Epidermal melanocyte (primary cell): Measurements from ENCODE around the gene NRF1.
"Not testable (repeated sequence)": the region's sequence is repeated elsewhere in the genome, so short reads cannot be mapped to it uniquely, and the experiment has no call there.

ENCODE experiments used
- DNase-seq: peaks from one replicate; pipeline ENCODE4 v3.0.0; 2011; ENCODE audit warnings: low spot score; ENCODE audit not compliant: insufficient read length

The NRF1 gene

DNA sequence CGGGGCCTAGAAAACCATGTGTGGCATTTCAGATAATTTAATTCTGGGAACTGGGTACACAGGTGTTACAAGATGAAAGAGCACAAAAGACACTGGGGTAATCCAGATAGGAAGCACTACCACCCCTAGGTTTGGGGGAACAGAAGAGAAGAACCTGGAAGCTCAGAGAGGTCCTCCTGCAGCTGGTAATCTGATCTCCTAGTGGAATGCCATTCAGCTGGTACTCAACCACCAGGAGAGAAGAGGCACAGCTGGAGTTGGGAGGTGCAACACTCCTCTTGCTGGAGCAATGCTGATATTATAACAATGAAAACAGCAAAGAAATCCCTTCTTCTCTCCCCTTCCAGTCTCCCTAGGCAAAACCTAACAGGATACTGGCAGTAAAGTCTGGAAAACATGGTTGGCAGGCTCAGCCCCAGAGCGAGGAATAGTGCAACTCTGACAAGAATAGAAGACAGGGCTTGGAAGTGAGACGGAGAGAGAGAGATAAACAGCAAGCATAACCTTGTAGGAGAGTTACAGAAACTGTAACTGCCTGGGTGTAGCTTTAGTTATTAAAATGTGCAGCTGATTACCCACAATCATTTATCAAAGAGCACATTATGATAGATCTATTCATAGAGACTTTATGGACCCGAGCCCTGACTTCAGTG, 35.0 kb downstream of the NRF1 start:
- no peak for DNase-seq

DNA sequence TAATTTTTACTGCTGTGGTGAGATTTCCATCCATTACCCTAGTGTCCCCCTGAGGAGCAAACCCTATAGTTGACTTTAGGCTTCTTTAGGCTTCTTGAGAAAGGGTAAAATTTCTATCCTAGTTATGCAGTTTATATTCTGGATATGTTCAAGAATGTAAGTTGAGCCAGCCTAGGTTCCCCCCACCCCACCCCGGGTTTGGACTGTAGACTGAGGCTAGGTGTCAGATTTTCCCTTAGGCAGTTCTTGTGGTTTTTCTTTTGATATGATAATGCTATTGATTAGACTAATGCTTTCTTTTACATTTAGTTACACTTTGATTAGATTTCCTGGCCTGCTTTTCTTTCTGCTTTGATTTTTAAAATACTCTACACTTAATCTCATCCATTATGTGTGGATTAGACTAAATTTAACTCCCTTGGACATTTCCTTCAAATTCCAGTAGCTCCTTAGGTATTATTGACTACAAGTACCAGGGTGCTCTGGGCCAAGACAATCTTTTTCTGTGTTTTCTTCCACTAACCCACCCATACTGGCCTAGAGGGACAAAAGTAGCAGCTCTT, 37.7 kb downstream of the NRF1 start:
- DNase-seq = no peak

DNA sequence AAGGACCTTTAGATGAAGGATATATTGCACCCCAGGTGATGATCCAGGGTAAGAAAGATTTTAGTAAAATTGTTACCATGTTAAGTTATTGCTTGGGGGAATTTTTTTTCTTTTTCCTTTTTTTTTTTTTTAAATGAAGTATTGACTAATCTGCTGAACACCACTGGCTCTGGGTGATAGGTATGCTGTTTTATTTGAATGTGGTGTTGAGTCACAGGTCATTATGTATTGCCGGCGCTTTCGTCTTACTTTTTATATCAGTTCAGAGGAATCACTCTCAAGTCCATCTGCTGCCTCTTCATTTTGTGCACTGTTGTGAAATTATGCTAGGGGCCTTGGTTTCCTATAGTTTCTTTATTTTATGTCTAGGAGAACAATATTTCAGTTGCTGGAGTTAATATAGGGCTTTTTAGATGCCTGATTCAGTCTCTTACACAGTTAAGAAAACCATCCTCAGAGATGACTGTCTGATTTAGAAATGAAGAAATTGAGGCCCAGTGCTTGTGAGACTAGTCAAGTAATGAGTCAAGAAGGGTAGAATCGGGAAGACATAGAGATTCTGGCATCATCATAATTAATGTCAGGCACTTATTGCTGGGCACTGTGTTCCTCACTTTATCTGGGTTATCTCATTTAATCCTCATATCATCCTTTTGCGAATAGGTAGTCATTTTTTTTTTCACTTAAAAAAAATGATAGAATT, 38.7 kb downstream of the NRF1 start:
- DNase-seq = no peak

DNA sequence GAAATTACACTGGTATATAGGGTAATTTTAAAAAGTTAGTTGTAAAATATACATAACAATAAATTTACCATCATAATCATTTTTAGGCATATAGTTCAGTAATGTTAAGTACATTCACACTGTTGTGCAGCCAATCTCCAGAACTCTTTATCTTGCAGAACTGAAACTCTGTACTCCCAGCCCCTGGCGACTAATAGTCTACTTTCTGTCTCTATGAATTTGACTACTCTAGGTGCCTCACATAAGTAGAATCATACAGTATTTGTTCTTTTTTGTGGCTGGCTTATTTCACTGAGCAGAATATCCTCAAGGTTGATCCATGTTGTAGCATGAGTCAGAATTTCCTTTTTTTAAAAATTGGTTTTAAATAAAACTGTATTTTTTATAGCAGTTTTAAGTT, 41.4 kb downstream of the NRF1 start:
- DNase-seq = no peak

DNA sequence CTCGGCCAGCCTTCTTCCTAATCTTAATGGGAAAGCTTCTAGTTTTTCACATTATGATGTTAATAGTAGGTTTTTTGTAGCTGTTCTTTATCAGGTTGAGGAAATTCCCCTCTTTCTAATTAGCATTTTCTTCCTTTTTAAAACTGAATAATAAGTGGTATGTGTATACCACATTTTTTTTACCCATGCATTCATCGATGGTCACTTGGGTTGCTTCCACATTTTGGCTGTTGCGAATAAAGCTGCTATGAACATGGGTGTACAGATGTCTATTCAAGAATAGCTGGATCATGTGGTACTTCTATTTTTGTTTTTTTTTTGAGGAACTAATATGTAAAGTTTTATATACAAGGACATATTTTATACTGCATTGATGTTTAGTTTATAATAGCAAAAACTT, 44.3 kb downstream of the NRF1 start:
- no peak for DNase-seq

DNA sequence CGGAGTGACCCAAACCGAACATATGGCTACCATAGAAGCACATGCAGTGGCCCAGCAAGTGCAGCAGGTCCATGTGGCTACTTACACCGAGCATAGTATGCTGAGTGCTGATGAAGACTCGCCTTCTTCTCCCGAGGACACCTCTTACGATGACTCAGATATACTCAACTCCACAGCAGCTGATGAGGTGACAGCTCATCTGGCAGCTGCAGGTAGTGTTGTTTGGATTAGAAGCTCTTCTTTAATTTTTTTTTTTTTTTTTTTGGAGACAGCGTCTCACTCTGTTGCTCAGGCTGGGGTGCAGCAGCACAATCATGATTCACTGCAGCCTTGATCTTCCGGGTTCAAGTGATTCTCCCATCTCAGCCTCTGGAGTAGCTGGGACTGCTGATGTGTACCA, 45.8 kb downstream of the NRF1 start:
- DNase-seq = no peak

DNA sequence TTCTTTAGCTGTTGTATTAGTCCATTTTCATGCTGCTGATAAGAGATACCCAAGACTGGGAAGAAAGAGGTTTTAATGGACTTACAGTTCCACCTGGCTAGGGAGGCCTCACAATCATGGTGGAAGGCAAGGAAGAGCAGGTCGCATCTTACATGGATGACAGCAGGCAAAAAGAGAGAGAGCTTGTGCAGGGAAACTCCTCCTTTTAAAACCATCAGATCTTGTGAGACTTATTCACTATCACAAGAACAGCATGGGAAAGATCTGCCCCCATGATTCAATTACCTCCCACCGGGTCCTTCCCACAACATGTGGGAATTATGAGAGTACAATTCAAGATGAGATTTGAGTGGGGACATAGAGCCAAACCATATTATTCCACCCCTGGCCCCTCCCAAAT, 48.4 kb downstream of the NRF1 start:
- DNase-seq = not testable (repeated sequence)

DNA sequence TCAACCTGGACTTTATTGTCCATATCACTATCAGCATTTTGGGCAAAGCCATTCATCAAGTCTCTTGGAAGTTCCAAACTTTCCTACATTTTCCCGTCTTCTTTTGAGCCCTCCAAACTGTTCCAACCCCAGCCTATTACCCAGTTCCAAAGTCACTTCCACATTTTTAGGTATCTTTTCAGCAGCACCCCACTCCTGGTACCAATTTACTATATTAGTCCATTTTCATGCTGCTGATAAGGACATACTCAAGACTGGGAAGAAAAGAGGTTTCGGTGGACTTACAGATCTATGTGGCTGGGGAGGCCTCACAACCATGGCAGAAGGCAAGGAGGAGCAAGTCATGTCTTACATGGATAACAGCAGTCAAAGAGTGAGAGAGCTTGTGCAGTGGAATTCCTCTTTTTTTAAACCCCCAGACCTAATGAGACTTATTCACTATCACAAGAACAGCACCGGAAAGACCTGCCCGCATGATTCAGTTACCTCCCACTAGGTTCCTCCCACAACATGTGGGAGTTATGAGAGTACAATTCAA, 50.2 kb downstream of the NRF1 start:
- no peak for DNase-seq

DNA sequence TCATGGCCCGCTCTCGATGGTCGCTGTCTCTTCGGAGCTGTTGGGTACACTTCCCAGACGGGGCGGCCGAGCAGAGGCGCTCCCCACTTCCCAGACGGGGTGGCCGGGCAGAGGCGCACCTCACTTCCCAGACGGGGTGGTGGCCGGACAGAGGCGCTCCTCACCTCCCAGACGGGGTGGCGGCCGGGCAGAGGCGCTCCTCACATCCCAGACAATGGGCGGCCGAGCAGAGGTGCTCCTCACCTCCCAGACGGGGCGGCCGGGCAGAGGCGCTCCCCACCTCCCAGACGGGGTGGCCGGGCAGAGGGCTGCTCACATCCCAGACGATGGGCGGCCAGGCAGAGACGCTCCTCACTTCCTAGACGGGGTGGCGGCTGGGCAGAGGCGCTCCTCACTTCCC, 51.7 kb downstream of the NRF1 start:
- DNase-seq = not testable (repeated sequence)

DNA sequence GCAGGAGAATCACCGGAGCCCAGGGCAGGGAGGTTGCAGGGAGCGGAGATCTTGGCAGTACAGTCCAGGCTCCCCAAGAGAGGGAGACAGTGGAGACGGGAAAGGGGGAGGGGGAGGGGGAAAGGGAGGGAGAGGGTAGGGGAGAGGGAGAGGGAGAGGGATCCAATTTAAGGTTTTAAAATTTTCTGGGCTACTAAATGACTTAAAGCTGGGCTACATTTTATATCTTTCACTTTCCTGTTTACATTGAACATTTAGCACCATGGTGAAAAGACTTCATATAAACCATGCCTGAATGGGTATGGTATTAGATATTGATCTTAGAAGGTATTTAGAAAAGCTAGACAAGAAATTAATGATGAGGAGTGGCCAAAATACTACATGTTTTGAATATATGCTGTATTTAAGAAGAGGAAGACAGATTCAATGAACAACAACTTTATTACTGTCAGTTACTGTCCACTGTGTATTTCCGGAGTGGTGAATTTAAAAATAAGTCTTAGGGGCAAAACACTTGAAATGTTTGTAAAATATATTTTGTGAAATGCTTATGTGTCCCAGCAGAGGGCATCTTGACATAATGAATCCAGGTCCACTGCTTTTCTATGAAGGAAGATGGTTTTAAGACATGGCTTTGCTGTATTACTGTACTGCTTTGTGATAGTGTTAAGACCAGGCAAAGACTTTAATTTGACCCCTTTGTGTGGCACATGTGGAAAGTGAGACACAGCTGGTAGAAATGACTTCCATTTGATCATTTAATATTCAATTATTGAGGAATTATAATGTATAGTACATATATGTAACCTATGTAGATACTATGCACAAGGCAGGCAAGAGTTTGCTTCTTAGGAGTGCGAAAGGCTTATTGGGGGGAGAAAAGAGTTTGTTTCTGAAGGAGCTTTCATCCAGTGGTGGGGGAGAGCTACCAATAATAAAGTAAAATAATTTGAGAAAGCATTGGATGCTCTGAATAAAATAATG, 52.8 kb downstream of the NRF1 start:
- DNase-seq = peak; percentile 82

DNA sequence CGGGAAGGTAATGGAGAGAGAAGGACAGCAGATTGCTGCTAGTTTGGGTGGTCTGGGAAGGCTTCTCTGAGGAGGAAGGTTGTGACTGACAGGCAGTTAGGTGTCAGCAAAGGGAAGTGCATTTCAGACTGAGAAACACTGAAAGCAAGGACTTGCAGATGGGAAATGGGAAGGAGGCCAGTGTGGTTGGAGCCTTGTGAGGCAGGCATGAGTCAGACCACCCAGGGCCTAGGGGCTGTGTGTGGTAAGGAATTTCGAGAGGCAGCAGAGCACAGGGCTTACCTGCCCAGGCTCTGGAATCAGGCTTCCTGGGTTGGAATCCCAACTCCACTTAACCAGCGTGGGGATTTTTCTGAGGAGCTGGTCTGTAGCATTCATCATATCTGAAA, 53.5 kb downstream of the NRF1 start:
- no peak for DNase-seq

DNA sequence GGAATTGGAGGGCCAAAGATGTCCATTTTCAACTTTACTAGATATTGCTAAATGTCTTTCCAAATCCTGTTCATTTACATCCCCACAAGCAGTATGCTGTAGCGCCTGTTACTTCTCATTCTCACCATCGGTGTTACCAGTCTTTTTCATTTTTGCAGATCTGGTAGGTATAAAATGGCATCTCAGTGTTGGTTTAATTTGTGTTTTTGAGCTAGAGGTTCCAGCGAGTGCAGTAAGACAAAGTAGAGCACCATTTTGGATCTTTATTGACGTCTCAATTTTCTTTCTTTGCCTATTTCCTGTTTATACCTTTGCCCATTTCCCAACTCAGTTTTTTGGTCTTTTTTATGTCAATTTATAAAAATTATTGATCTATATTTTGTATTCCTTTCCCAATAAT, 55.6 kb downstream of the NRF1 start:
- DNase-seq = no peak

DNA sequence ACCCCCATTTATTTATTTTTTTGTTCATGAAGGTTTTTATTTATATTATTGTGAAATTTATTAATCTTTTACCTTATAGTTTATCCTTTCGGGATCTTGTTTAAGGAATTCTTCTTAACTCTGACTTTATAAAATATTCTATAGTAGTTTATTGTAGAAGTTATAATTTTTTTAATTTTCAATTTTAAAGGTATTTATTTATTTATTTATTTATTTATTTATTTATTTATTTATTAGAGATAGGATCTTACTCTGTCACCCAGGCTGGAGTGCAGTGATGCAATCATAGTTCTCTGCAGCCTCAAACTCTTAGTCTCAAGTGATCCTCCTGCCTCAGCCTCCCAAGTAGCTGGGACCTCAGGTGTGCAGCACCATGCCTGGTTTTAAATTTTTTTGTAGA, 56.0 kb downstream of the NRF1 start:
- no peak for DNase-seq

DNA sequence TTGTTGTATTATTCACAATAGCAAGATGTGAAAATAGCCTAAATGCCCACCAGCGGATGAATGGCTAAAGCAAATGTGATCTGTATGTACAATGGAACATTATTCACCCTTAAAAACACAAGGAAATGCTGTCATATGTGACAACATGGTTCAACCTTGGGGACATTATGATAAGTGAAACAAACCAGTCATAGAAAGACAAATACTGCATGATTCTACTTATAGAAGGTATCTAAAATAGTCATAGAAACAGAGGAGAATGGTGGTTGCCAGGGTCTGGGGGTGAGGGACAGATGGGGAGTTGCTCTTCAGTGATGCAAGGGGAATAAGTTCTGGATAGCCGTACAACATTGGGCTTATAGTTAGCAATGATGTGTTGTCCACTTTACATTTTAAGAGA, 58.4 kb downstream of the NRF1 start:
- no peak for DNase-seq

DNA sequence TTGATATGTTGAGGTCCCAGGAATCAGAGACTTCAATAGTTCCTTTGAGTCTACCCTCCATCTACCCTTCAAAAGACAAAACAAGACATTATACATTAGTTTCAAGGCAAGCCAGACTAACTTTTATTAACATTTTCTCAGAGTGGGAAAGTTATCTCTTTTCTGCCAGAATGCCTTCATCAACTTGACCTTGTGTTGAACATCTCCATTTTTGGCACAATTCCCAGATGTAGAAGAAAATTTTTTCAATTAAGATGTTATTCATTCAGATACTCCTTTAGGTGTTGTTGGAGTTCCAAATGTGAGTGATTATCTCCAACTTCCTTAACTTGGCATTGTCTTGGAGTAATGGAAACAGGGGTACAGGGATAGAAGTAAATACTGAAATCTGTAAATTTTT, 59.1 kb downstream of the NRF1 start:
- DNase-seq = no peak

DNA sequence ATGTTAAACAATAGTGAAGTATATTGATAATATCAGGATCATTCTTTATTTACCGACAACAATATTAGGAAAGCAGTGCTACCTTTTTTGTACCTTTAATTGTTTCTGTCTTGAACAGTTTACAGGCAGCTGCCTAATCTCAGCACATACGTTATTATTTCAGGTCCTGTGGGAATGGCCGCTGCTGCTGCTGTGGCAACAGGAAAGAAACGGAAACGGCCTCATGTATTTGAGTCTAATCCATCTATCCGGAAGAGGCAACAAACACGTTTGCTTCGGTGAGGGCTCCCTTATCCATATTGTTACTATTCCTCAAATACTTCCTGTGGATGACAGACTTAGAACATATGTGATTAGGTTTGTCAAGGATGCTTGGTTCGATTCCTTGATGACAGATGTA, 59.7 kb downstream of the NRF1 start:
- DNase-seq = no peak

DNA sequence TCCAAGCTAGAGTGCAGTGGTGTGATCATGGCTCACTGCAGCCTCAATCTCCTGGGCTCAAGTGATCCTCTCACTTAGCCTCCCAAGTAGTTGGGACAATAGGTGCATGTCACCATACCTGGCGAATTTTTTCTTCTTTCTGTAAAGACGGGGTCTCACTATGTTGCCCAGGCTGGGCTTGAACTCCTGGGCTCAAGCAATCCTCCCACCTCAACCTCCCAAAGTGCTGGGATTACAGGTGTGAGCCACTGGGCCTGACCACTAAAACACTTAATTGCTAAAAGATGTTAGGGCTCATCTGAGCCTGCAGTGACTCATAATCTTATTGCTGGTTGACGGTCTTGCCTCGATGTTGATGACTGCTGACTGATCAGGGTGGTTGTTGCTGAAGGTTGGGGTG, 63.0 kb downstream of the NRF1 start:
- DNase-seq = not testable (repeated sequence)

DNA sequence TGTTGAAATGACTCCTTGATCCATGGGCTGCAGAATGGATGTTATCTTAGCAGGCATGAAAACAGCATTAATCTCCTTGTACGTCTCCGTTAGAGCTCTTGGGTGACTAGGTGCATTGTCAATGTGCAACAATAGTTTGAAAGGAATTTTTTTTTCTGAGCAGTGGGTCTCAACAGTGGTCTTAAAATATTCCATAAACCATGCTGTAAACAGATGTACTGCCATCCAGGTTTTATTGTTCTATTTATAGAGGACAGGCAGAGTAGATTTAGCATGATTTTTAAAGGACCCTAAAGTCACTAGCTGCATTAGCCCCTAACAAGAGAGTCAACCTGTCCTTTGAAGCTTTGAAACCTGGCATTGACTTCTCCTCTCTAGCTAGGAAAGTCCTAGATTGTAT, 64.0 kb downstream of the NRF1 start:
- no peak for DNase-seq

DNA sequence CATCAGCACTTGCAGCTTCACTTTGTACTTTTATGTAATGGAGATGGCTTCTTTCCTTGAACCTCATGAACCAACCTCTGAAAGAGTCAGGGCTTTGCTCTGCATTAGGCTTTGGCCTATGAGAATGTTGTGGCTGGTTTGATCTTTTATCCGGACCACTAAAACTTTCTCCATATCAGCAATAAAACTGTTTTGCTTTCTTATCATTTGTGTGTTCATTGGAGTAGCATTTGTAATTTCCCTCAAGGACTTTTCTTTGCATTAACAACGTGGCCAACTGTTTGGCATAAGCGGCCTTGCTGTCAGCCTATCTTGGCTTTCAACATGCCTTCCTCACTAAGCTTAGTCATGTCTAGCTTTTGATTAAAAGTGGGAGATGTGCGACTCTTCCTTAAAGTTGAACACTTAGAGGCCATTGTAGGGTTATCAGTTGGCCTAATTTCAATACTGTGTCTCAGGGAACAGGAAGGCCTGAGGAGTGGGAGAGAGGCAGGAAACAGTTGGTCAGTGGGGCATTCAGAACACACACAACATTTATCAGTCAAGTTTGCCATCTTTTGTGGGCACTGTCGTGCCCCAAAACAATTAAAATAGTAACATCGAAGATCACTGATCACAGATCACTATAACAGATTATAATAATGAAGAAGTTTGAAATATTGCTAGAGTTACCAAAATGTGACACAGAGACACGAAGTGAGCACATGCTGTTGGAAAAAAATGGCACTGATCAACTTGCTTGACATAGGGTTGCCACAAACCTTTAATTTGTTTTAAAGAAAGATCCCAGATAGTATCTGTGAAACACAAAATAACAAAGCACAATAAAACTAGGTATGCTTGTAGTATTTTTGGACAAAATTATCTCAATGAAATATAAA, 64.7 kb downstream of the NRF1 start:
- DNase-seq = no peak

DNA sequence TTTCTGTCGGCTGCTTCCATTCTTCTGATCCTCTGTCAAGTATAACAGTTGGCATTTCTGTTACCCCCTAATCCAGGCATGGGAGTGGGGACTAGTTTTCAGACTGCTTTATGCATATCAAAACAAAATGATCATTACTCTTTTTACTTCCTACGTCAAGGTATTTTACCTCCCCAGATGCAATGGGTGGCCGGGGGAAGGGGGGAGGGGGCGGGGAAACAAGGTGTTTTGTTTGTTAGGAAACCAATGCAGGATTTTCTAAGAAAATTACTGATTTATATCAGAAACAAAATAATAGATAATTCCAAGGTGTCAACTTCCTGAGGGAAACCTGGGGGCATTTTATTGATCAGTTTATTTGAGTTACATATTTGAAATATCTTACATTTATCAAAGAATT, 66.3 kb downstream of the NRF1 start:
- DNase-seq = no peak

DNA sequence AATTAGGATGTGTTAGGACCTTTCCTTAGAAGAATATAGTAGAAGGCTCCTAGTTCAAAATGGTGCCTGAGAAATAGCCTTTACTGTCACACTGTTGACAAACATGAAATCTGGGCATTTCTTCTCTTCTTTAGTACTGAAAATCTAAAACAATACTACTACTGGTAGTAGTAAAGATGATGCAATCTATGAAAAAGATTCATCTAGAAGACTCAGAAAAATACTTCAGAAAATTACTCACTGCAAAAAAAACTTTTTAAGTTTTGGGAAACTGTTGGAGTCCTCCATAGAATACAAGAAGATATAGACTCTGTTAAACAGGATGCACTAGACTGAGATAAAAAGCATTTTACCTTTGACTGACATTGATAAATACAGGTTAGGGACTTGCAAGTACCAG, 67.1 kb downstream of the NRF1 start:
- DNase-seq = no peak
